HG03439 (cell line): ENCODE data around the gene STAT5B.
"Not testable (repeated sequence)": the region's sequence is repeated elsewhere in the genome, so short reads cannot be mapped to it uniquely, and the experiment has no call there.

Experiments used
- ATAC-seq: cut with Tn5 transposase; IDR thresholded peaks from one replicate; pipeline ENCODE4 v1.9.1; 2021; ENCODE audit warnings: mild to moderate bottlenecking, moderate library complexity; ENCODE audit not compliant: unreplicated experiment

STAT5B gene

DNA sequence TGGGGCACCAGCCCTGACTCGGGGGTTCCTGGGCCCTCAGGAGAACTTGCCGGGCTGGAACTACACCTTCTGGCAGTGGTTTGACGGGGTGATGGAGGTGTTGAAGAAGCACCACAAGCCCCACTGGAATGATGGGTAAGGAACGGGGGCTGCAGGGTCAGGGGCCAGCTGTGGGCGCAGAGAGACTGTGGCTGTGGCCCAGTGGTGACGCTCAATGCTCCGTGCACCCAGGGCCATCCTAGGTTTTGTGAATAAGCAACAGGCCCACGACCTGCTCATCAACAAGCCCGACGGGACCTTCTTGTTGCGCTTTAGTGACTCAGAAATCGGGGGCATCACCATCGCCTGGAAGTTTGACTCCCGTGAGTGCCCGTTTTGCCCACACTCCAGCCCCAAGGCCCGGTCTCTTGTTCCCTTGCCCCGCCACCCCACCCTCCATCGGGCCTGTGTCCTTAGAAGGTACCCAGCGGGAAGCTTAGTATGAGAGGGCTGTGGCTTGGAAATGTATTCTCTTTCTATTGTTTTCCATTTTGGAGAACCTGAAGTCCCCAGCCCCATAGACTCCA, 31.3 kb upstream of the STAT5B start:
- ATAC-seq, result no peak

DNA sequence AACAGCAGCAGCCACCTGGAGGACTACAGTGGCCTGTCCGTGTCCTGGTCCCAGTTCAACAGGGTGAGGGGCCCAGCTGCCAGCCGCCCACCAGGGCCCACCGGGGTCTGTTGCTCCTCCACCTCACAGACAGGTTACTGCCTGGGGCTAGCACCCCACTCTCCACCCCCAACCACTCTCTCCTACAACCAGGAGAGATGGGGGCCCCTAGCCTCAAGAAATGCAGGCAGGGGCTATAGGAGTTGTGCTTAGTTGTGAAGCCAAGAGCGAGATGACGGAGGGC, 30.1 kb upstream of the STAT5B start:
- no peak for ATAC-seq

DNA sequence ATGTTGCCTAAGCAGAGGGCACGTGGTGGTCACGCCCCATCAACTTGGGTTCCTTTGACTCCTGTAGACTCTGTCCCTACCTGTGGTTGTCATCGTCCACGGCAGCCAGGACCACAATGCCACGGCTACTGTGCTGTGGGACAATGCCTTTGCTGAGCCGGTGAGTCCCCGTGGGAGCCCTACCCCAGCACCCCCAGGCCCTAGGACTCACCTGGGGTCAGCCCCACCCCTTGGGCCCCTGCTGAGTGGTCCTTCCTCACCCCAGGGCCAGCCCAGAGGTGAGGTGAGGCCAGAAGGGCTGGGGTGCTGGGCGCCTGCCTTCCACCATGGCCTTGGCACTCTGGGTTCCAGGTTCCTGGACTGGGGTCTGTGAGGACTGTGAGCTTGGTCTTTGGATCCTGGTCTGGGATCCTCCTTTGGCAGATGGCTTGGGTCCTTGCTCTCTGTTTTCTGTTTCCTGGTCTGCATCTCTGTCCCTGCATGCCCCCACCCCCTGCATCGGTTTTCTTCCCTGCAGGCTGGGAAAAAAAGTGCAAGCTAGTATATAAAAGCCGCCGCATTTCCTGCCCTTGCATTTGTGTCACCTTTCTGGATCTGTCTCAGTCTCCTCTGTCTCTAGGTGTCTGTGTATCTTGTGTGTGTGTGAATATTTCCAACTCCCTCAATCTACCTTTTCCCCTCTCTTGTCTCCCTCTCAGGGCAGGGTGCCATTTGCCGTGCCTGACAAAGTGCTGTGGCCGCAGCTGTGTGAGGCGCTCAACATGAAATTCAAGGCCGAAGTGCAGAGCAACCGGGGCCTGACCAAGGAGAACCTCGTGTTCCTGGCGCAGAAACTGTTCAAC, 29.6 kb upstream of the STAT5B start:
- no peak for ATAC-seq

DNA sequence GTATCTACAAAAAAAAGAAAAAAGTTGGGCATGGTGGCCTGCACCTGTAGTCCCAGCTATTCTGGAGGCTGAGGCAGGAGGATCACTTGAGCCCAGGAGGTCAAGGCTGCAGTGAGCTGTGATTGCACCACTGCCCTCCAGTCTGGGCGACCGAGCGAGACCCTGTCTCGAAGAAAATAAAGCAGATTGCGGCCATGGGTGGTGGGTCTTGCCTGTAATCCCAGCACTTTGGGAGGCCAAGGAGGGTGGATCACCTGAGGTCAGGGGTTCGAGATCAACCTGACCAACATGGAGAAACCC, 28.8 kb upstream of the STAT5B start:
- not testable (repeated sequence) for ATAC-seq

DNA sequence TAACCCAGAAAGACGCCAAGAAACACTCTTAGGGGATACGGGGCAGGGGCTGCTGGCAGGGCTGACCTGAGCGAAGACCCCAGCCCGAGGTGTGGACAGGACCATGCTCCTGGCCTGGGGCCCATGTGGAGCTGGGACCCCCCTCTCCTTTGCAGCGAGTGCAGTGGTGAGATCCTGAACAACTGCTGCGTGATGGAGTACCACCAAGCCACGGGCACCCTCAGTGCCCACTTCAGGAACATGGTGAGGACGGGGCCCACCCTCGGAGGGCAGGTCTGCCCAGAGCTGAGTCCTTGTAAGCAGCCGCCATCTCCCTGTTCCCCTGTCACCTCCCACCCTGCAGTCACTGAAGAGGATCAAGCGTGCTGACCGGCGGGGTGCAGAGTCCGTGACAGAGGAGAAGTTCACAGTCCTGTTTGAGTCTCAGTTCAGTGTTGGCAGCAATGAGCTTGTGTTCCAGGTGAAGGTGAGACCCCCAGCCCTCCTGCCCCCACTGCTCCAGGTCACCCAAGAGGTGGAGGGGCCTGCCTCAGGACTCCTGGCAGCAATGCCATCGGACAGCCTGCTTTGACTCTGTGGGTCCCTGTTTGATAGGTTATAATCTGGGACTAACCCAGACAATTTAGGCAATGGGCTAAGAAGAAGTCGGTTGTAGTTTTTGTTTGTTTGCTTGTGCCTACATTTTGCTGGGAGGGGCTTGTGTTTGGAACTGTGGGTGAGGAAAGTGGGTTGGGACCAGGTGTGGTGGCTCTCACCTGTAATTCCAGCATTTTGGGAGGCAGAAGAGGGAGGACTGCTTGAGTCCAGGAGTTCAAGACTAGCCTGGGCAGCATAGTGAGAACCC, 28.2 kb upstream of the STAT5B start:
- ATAC-seq, result no peak

DNA sequence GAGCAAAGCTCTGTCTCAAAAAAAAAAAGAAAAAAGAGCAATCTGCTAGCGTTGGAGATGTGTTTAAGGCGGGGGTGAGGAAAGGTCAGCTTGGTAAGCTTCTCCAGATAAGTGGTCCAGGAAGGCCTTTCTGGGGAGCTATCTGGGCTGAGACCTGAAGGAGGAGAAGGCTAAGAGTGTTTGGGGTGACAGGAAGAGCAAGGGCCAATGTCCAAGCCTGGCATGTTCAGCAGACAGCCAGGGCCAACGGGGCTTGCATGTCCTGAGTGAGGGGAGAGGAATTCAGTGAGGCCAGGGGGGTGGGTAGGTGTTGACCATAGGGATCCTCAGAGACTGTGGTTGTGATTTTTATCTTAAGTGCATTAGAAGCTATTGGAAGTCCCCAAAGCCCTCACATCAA, 27.5 kb upstream of the STAT5B start:
- ATAC-seq, result no peak

DNA sequence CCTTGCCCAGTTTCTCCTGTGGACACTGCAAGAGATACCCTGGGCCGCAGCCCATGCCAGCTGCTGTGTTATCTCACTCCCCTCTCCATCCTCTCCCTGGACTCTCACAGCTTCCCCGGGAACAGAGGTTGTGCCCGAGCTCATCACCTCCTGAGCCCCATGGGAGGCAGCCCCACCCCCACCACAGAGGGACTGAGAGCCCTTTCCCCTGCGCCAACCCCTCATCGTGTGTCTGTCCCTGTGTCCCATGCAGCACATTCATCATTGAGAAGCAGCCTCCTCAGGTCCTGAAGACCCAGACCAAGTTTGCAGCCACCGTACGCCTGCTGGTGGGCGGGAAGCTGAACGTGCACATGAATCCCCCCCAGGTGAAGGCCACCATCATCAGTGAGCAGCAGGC, 24.8 kb upstream of the STAT5B start:
- no peak for ATAC-seq

DNA sequence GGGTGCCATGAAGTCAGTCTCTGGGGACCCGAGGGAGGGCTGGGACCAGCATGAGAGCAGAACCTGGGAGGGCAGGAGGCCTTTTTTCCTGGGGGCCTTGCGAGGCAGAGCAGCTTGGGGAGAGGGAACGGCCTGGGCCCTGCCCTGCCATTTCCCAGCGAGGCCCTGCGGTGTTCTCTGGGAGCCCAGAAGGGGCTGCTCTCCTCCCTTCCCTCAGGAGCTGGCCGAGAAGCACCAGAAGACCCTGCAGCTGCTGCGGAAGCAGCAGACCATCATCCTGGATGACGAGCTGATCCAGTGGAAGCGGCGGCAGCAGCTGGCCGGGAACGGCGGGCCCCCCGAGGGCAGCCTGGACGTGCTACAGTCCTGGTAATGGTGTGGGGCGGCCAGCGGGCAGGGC, 23.7 kb upstream of the STAT5B start:
- not testable (repeated sequence) for ATAC-seq

DNA sequence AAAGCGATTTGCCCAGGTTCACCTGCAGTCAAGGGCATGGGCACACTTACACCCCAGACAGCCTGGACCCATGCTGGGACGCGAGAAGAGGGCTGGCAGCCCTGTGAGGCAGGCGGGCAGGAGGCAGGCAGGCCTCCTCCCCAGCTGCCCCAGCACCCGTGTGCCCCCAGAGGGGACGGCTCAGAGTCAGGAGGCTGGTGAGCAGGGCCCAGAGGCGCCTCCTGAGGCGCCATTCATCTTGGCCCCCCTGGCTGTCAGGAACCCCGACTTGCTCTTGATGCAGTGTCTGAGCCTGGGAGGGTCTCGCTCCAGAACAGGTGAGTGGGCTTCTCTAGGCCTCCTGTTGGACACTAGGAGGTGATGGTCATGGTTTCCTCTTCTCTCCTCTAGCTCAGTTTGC, 23.2 kb upstream of the STAT5B start:
- ATAC-seq, result not testable (repeated sequence)

DNA sequence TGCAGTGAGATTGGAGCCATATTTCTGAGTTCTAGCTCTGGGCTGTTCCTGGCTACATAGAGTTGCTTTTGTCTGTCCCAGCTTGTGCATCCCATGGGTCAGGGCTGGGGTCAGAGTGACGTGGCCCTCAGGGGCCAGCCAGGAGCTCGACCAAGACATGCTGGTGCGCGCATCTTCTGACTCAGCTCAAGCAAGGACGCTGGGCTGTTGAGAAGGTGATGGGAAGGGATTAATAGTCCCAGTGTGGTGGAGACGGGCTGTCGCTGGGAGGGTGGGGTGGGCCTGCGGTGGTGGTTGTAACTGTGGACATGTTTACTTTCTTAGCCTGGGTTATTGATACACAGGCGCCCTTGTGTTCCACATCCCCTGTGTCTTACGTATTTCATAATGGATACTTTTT, 21.6 kb upstream of the STAT5B start:
- not testable (repeated sequence) for ATAC-seq

DNA sequence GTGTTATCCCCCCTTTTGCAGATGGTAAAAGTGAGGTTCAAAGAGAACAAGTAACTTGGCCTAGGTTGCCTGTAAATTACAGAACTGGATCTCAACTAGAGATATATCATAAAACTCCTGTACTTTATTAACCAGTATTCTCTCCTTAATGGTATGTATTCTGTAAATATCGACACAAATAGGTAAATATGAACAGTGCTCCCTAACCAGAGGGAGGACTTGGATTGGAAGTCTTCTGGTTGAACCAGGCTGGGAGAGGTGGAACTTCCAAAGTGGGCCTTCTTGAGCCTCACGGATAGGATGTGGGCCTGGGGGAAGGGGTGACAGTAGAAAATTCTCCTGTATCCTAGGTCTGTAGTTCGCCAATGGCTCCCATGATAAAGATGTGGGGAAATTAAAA, 19.8 kb upstream of the STAT5B start:
- no peak for ATAC-seq

DNA sequence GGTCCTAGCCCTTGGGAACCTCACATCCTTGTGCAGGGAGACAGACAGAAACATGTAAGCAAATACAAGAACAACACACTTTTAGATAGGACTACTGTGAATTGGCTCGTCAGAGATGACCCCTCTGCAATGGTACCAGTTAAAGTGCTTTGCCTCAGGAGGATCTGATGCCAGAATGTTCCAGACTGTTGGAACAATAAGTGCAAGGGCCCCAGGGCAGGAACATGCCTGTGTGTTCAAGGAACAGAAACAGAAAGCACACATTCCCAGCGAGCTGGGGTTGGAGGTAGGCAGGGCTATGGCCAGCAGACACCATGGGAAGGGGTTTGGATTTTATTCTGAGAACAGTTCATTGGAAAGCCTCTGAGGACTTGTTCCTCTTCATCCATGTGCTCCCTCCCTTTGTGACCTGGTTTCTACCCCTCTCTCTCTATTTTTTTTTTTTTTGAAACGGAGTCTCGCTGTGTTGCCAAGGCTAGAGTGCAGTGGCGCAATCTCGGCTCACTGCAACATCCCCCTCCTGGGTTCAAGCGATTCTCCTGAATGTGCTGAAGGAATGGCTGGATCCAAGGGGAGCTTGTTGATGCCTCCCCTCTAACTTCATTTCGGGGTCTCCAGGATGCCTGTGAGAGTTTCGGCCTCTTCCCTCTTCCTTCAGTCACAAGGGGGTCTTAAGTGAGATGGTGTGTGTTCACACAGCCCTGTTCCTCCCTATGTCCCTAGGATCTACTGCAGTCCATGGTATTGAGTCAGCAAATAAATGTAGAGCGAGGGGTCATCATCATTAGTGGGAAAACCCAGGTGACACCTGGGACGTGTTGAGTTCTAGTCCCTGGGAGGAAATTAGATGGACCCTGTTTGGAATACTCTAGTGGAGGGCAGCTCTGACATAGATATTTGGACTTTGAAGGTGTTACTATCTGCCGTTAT, 18.5 kb upstream of the STAT5B start:
- no peak for ATAC-seq

DNA sequence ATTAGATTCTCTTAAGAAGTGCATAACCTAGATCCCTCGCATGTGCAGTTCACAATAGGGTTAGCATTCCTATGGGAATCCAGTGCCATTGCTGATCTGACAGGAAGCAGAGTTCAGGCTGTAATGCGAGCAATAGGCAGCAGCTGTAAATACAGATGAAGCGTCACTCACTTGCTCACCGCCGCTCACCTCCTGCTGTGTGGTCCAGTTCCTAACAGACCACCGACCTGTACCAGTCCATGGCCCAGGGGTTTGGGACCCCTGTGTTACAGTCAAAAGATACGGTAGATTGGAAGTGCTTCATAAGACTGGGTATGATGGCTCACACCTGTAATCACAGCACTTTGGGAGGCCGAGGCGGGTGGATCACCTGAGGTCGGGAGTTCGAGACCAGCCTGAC, 14.9 kb upstream of the STAT5B start:
- ATAC-seq, result no peak

DNA sequence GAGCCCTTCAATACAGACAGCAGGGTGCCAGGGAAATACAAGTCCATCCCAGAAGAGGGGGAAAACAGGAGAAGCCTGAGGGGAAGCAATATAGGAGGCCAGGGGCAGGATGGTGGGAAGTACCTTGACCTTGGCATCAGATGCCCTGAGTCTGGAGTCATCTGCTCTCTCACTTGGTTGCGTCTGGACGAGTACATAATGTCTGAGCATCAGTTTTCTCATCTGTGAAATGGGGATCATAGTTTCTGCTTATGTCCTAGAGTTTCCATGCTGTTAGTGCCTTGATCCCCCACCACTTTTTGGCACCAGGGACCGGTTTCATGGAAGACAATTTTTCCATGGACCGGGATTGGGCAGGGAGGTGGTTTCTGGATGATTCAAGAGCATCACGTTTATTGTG, 14.4 kb upstream of the STAT5B start:
- no peak for ATAC-seq

DNA sequence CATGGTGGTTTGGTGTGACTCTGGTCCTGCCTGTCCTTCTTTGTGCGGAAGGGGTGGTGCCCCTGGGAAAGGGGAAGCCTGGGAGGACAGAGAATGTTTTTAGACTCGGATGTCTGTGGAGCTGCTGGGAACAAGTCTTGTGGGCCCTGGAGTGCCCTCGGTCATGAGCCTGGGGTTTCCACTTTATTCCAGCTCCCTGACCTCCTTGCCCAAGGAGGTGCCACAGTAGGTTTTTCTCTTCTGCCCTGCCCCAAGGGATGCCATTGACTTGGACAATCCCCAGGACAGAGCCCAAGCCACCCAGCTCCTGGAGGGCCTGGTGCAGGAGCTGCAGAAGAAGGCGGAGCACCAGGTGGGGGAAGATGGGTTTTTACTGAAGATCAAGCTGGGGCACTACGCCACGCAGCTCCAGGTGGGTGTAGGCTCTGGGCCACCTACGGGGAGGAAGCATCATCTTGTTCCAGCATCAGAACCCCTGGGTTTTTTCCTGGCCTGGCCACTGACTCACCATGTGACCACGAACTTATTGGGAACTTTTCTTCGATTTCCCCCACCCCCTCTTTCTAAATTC, 13.5 kb upstream of the STAT5B start:
- ATAC-seq, result no peak

DNA sequence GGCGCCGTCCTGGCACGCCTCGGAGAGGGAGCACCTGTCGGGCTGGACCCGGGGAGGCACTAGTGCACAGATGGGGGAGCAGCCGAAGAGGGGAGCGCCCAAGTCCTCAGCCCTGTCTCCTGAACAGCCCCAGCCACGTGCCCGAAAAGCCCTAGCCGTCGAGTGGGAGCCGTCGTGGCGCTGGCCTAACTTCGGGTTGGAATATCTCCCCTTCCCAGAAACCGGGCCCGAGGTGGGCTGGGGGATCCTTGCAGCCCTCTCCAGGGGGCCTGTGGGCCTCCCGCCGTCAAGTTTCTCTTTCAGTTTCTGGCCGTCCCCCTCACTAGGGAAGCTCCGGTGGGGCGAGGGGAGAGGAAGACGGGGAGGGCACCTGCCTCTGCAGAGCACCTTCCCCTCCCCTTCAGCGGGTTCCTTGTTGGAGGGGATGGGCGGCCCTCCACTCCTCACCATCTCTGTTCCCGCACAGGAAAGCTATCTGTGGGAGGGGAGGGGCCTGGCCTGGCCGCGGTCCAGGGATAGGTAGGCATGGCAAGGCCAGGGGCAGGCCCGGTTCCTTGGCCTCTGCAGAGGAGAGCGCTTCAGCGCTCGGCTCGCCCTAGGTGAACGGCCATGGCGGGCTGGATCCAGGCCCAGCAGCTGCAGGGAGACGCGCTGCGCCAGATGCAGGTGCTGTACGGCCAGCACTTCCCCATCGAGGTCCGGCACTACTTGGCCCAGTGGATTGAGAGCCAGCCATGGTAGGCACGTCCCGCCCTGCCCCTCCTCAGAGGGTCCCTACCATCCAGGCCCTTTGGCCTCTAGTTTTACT, 12.8 kb upstream of the STAT5B start:
- peak; percentile 12 for ATAC-seq

DNA sequence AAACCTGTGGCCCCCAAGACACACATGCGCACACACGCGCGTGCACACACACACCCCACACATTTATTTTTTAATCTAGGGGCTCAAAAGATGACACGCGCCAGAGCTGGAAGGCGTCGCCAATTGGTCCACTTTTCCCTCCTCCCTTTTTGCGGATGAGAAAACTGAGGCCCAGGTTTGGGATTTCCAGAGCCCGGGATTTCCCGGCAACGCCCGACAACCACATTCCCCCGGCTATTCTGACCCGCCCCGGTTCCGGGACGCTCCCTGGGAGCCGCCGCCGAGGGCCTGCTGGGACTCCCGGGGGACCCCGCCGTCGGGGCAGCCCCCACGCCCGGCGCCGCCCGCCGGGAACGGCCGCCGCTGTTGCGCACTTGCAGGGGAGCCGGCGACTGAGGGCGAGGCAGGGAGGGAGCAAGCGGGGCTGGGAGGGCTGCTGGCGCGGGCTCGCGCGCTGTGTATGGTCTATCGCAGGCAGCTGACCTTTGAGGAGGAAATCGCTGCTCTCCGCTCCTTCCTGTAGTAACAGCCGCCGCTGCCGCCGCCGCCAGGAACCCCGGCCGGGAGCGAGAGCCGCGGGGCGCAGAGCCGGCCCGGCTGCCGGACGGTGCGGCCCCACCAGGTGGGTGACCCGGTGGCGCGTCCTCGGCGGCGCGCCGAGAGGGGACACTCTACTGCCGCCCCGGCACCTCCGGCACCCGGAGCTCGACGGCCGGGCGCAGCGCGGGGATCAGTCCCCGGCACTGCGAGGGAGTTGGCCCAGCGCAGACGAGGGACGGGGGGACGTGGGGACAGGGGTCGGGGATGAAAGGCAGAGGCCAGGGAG, 12.0 kb upstream of the STAT5B start, which contains the start of gene STAT5A:
TSS of gene STAT5A (plus strand) at position 522 of the 826 bp plus-strand sequence. CDS start 914 bp downstream, outside the sequence.
- peak; percentile 41 for ATAC-seq

DNA sequence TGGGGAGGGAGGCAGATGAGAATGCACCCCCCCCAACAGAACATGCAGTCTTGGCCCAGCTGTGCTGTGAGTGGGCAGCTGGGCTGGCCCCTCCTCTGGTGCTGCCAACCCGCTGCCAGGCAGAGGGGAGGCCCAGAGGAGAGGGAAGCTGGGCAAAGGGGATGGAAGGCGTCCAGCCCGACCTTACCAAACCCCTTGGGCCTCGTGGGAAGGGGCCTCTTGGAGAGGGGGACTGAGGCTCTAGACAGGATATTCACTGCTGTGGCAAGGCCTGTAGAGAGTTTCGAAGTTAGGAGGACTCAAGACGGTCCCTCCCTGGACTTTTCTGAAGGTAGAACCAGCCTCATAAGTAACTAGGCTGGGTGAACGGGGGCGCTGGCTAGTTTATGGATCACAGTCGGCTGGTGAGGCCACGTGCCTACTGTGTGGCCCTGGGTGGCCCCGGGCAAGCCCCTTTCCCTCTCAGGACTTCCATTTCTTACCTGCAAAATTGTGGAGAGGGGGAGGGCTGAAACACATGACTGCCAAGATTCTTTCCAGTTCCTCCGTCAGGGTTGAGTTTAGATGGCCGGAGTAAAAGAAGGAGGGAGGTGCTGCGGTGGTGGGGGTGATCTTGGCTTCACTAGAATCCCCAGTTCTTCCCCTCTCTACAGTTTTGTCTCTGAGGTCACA, 11.2 kb upstream of the STAT5B start:
- ATAC-seq, result no peak
